ENCODE results near the gene MAP3K20. TPM values are rescaled to one million over a fixed set of nuclear protein-coding genes. Genes with fewer than 3 reads are reported as not detected.

The MAP3K20 gene
- total RNA-seq, 1 experiment from 2014 or later, result 15.2 TPM

GRCh38 chr2:173137610-173138009 is 62.0 kb downstream of the MAP3K20 start (continued):
- no peak for TF ChIP-seq E2F5 (CRISPR knock-in tag; IDR thresholded peaks at IDR 0.05)
- TF ChIP-seq MLX (CRISPR knock-in tag; IDR thresholded peaks at IDR 0.05), result no peak
- TF ChIP-seq ZBTB43 (CRISPR knock-in tag; IDR thresholded peaks at IDR 0.05), result no peak
- TF ChIP-seq ATF2 (CRISPR knock-in tag; IDR thresholded peaks at IDR 0.05; ENCODE audit: borderline replicate concordance, low read depth), result no peak
- no peak for TF ChIP-seq FOXP1 (CRISPR knock-in tag; IDR thresholded peaks at IDR 0.05; ENCODE audit: borderline replicate concordance)
- no peak for TF ChIP-seq ZNF532 (CRISPR knock-in tag; IDR thresholded peaks at IDR 0.05; ENCODE audit: borderline replicate concordance)

GRCh38 chr2:173138962-173139361 is 63.3 kb downstream of the MAP3K20 start:
- Mint-ChIP-seq H3K27ac (no peak overlapping the region), H3K36me3 (peaks cover 19% of the 10 kb centered on the region), H3K9me3 (peaks cover 29% of the 10 kb centered on the region), H3K27me3 (ENCODE audit: low read depth) (no peaks in the 10 kb centered on the region), H3K4me3 (no peak overlapping the region), H3K4me1 (peaks cover 28% of the 10 kb centered on the region)
- TF ChIP-seq ZNF138 (CRISPR knock-in tag; conservative IDR thresholded peaks at IDR 0.05) (no peak), CDX4 (CRISPR knock-in tag; IDR thresholded peaks at IDR 0.05; ENCODE audit: borderline replicate concordance) (no peak), FOXJ3 (CRISPR knock-in tag; IDR thresholded peaks at IDR 0.05; ENCODE audit: borderline replicate concordance) (no peak), ZNF281 (CRISPR knock-in tag; IDR thresholded peaks at IDR 0.05) (no peak)
- DNase-seq (ENCODE audit: low spot score) (no peak), ATAC-seq (no peak)
- CTCF ChIA-PET, result no interaction called here
- POLR2A ChIA-PET, result no interaction called here

Measured in WTC11 (cell line).